DOHH2 (cell line): Measurements from ENCODE around the gene BORCS8.

ENCODE experiments used
- H3F3A ChIP-seq: fragments of 200-600 bp; sonication (generic), shearing (Covaris generic); 2 replicates; pipeline ENCODE4 v1.6.0; 2016; ENCODE audit warnings: antibody characterized with exemption, mild to moderate bottlenecking; ENCODE audit not compliant: control insufficient read depth, insufficient read depth
- H3K27ac ChIP-seq: fragments of 200-600 bp; sonication (generic); 2 replicates; pipeline ENCODE4 v1.5.1; 2014; ENCODE audit warnings: low read depth, mild to moderate bottlenecking, low read length, moderate library complexity
- H3K27me3 ChIP-seq: fragments of 200-600 bp; sonication (generic); 2 replicates; pipeline ENCODE4 v1.6.1; 2014; ENCODE audit warnings: mild to moderate bottlenecking, low read length, mixed read lengths; ENCODE audit not compliant: control insufficient read depth
- H3K36me3 ChIP-seq: fragments of 200-600 bp; sonication (generic); 2 replicates; pipeline ENCODE4 v1.6.1; 2014; ENCODE audit warnings: mild to moderate bottlenecking, low read length, moderate library complexity, mixed read lengths; ENCODE audit not compliant: control insufficient read depth
- H3K4me1 ChIP-seq: fragments of 200-600 bp; sonication (generic); 2 replicates; pipeline ENCODE4 v1.6.1; 2014; ENCODE audit warnings: mild to moderate bottlenecking, low read length, mixed read lengths; ENCODE audit not compliant: control insufficient read depth
- H3K4me2 ChIP-seq: fragments of 200-600 bp; sonication (generic); 2 replicates; pipeline ENCODE4 v1.6.0; 2014; ENCODE audit warnings: mild to moderate bottlenecking, low read length, moderate library complexity
- H3K4me3 ChIP-seq: fragments of 200-600 bp; sonication (generic); 2 replicates; pipeline ENCODE4 v1.5.1; 2014; ENCODE audit warnings: mild to moderate bottlenecking, low read length, mixed read lengths
- H3K79me2 ChIP-seq: fragments of 200-600 bp; sonication (generic); 2 replicates; pipeline ENCODE4 v1.6.1; 2014; ENCODE audit warnings: mild to moderate bottlenecking, low read length, mixed read lengths; ENCODE audit not compliant: control insufficient read depth
- H3K9me2 ChIP-seq: fragments of 200-600 bp; sonication (generic); replicated peaks from 2 replicates; pipeline ENCODE4 v1.6.1; 2014; ENCODE audit warnings: mild to moderate bottlenecking, low read length, mixed read lengths; ENCODE audit not compliant: control insufficient read depth
- H3K9me3 ChIP-seq: fragments of 200-600 bp; sonication (generic); 2 replicates; pipeline ENCODE4 v1.6.1; 2014; ENCODE audit warnings: antibody characterized with exemption, low read length, mixed read lengths; ENCODE audit not compliant: control insufficient read depth, insufficient read depth
- H4K20me1 ChIP-seq: fragments of 200-600 bp; sonication (generic); 2 replicates; pipeline ENCODE4 v1.6.0; 2014; ENCODE audit warnings: low read depth, mild to moderate bottlenecking, antibody characterized with exemption, low read length, moderate library complexity; ENCODE audit not compliant: control insufficient read depth, insufficient read depth
- EZH2phosphoT487 ChIP-seq: fragments of 200-600 bp; sonication (generic); IDR thresholded peaks from 2 replicates; pipeline ENCODE4 v1.6.1; 2017; ENCODE audit warnings: borderline replicate concordance, mild to moderate bottlenecking, antibody characterized with exemption, low read length, moderate library complexity, mixed read lengths
- TF ChIP-seq, protein P1 (sequence below): fragments of 200-600 bp; sonication (generic); IDR thresholded peaks from one replicate; pipeline ENCODE4 v1.5.1; 2014; ENCODE audit warnings: antibody characterized with exemption, mild to moderate bottlenecking, low read depth, low read length; ENCODE audit not compliant: poor library complexity, severe bottlenecking

The BORCS8 gene

DNA sequence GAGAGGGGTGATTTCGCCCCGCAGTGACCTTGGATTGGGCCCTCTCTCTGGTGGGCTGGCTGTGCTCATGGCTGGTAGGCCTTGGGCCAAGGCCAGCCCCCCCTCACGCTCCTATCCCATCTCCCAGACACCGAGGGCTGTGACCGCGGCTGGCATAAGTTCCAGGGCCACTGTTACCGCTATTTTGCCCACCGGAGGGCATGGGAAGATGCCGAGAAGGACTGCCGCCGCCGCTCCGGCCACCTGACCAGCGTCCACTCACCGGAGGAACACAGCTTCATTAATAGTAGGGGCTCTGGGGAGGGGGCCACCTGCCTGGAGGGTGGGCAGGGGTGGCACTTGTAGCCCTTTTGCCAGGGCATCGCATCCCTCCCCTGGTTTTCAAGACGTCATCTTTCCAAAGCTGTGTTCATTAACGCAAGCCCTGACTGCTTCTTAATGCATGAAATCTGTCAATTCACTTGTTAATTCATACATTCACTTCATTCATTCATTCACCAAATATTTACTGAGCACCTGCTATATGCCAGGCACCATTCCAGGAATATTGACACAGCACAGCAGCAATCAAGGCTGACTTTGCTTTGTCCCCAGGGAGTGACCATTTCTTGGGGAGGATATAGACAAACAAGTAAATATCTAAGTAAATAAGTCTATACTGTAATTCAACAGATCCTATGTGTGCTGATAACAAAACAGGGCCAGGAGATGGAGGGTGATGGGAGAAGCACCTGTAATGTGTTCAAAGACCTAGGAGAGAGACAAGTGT lies 46.4 kb upstream of the BORCS8 start:
- no peaks in the 10 kb centered on the region for H3K36me3 ChIP-seq
- H3K4me2 ChIP-seq, result no peak overlapping the region
- H3K27me3 ChIP-seq, result no peaks in the 10 kb centered on the region
- TF ChIP-seq EZH2phosphoT487, result no peak
- TF ChIP-seq, protein P1, sequence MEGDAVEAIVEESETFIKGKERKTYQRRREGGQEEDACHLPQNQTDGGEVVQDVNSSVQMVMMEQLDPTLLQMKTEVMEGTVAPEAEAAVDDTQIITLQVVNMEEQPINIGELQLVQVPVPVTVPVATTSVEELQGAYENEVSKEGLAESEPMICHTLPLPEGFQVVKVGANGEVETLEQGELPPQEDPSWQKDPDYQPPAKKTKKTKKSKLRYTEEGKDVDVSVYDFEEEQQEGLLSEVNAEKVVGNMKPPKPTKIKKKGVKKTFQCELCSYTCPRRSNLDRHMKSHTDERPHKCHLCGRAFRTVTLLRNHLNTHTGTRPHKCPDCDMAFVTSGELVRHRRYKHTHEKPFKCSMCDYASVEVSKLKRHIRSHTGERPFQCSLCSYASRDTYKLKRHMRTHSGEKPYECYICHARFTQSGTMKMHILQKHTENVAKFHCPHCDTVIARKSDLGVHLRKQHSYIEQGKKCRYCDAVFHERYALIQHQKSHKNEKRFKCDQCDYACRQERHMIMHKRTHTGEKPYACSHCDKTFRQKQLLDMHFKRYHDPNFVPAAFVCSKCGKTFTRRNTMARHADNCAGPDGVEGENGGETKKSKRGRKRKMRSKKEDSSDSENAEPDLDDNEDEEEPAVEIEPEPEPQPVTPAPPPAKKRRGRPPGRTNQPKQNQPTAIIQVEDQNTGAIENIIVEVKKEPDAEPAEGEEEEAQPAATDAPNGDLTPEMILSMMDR, result no peak
- no peaks in the 10 kb centered on the region for H3K79me2 ChIP-seq
- H4K20me1 ChIP-seq, result no peaks in the 10 kb centered on the region
- peaks cover 14% of the 10 kb centered on the region for H3K9me3 ChIP-seq
- no peaks in the 10 kb centered on the region for H3F3A ChIP-seq
- no peak overlapping the region for H3K27ac ChIP-seq
- H3K4me1 ChIP-seq, result no peaks in the 10 kb centered on the region
- no peaks in the 10 kb centered on the region for H3K9me2 ChIP-seq
- H3K4me3 ChIP-seq, result no peak overlapping the region

DNA sequence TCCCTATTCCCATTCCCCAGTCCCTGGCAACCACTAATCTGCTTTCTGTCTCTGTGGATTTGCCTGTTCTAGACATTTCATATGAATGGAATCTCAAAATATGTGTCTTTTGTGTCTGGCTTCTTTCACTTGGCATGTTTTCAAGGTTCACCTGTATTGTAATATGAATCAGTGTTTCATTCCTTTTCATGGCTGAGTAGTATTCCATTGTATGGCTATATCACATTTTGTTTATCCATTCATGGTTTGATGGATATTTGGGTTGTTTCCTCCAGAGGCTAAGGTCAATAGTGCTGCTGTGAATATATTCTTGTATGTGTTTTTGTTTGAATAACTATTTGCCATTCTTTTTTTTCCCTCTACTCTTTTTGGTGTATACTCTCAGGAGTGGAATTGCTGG lies 44.2 kb upstream of the BORCS8 start:
- H3K79me2 ChIP-seq, result no peaks in the 10 kb centered on the region
- no peaks in the 10 kb centered on the region for H3K4me1 ChIP-seq
- no peak overlapping the region for H3K4me3 ChIP-seq
- TF ChIP-seq, protein P1, result no peak
- no peak for TF ChIP-seq EZH2phosphoT487
- no peaks in the 10 kb centered on the region for H3K9me2 ChIP-seq
- no peaks in the 10 kb centered on the region for H3F3A ChIP-seq
- no peak overlapping the region for H3K27ac ChIP-seq
- no peaks in the 10 kb centered on the region for H4K20me1 ChIP-seq
- H3K27me3 ChIP-seq, result no peaks in the 10 kb centered on the region
- H3K36me3 ChIP-seq, result no peaks in the 10 kb centered on the region
- no peak overlapping the region for H3K4me2 ChIP-seq
- H3K9me3 ChIP-seq, result peaks cover 14% of the 10 kb centered on the region

DNA sequence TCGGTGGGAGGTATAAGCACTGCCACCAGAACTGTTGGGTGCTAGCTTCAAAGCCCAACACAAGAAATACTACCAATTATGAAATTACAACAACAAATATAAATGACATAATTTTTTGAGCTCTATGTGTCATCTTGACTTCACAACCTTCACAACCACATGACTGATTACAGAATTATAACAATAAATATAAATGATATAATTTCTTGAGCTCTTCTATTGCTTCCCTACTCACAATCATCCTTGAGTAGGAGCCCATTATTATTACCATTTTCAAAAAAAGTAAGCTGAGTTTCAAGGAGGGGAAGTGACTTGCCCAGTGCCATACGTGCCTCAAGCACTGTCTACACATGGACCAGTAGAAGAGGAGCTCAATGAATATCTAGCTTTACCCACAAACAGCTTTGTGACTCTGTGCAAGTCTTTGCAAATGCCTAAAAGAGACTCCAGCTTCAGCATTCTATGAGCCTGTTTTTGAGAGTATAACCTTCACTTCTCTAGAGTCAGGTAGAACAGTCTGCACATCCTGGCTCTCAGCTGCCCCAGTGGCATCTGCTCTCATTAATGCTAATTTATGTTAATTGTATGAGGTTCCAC lies 42.4 kb upstream of the BORCS8 start:
- no peaks in the 10 kb centered on the region for H3K9me2 ChIP-seq
- H3K4me3 ChIP-seq, result no peak overlapping the region
- H3K9me3 ChIP-seq, result peaks cover 14% of the 10 kb centered on the region
- H3F3A ChIP-seq, result no peaks in the 10 kb centered on the region
- H3K27ac ChIP-seq, result no peak overlapping the region
- no peaks in the 10 kb centered on the region for H3K36me3 ChIP-seq
- H3K4me1 ChIP-seq, result no peaks in the 10 kb centered on the region
- H4K20me1 ChIP-seq, result no peaks in the 10 kb centered on the region
- no peaks in the 10 kb centered on the region for H3K79me2 ChIP-seq
- H3K27me3 ChIP-seq, result no peaks in the 10 kb centered on the region
- TF ChIP-seq EZH2phosphoT487, result no peak
- TF ChIP-seq, protein P1, result no peak
- no peak overlapping the region for H3K4me2 ChIP-seq
